HG02852 (cell line): ENCODE results near the gene CDC25A.
A peak's percentile ranks its signal among the peaks of the same experiment; 100 is the strongest.

Source experiments
- ATAC-seq: cut with Tn5 transposase; IDR thresholded peaks from one replicate; pipeline ENCODE4 v1.9.1; 2021; ENCODE audit warnings: mild to moderate bottlenecking, moderate library complexity; ENCODE audit not compliant: unreplicated experiment

The CDC25A gene

DNA sequence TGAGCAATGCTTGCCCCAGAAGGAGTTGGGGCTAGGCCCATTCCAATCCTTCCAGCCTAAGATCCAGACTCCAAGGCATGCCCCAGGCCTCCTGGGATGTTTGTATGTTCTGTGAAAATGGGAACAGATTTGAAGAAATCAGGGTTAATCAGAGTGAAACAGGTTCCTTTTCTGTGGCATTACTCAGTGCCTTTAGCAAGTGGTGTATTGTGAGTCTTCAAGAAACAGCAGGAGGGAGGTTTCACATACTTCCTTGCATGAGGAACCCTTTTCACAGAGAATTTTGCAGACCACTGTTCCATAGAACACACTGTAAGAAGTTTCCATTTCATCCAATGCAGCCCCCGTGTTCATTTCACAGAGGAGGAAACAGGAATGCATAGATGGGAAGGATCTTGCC, 8.4 kb upstream of the CDC25A start:
- no peak for ATAC-seq

DNA sequence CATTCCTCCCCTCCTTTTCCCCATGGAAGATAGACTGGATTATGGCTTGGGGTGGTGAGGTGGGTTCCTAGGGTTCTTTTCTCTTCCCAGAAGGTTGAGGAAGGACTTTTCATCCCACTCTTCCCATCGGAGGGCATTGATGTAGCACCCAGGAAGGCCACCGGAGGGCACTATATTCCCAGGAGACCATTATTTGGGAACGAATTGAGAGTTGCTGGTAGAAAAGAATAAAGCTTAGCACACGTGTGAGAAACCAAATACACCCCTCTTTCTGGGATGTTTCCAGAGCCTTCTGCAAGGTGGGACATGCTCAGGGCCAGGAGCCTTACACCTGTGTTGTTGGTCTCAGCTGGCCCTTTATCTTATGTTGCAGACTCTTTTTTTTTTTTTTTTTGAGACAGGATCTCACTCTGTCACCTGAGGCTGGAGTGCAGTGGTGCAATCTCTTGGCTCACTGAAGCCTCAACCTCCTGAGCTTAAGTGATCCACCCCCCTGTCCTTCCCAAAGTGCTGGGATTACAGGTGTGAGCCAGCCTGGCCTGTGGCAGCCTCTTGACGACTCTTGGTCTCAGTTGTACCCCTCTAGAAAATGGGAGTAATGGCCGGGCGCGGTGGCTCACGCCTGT, 6.3 kb upstream of the CDC25A start:
- ATAC-seq = no peak

GRCh38 chr3:48190911-48191310, 2.7 kb upstream of the CDC25A start:
- ATAC-seq = no peak

DNA sequence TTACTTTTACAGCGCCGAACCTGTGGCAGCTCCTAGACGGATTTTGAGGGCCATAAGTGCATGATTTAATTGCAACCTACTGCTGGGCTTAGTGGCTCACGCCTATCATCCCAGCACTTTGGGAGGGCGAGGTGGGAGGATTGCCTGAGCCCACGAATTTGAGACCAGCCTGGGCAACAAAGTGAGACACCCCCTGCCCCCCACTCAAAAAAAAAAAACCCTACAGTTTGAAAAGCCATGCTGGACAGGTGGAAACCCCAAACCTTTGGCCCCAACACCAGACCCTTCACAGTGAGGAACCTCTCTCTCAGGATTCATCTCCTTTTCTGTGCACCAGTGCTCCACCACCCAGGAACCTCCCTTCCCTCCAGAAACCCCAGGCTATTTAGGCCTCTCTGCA, 1.1 kb upstream of the CDC25A start:
- no peak for ATAC-seq

DNA sequence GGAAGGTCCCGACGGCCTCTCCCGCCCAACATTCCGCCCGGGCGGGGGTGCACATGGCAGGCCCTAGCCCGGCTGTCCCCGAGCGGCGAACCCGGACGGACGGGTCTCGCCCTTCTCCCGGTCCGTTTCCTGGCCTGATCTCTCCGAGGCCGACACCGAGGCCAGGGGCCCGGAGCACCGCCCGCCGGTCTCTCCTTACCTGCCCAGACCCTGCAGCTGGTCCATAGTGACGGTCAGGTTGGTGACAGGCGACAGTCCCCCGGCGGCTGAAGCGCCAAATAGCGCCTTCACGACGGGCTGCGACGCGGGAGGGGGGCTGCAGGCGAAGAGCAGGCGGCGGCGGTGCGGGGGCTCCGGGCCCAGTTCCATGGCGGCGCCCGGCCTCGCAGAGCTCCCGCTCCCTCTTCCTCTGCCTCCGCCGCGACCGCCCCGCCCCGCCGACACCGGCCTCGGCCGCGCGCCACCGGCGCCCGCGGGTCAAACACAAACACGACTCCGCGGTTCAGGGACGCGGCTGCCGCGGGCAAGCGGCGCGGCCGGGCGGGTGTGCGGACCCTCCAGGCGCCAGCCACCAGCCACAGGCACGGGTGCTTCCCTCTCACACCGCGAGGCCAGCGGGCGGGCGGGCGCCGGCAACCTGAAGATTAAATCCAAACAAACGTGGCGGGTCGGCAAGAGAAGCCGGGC, 495 bp downstream of the CDC25A start:
- ATAC-seq = peak; percentile 25

- no peak for ATAC-seq
These were observed 977 bp downstream of the CDC25A start for GRCh38 chr3:48187301-48187578.

- no peak for ATAC-seq
These were observed 1.5 kb downstream of the CDC25A start for GRCh38 chr3:48186631-48187300.

GRCh38 chr3:48185129-48185528, 3.1 kb downstream of the CDC25A start:
- ATAC-seq = no peak

GRCh38 chr3:48184299-48184698, 3.9 kb downstream of the CDC25A start:
- ATAC-seq = no peak

DNA sequence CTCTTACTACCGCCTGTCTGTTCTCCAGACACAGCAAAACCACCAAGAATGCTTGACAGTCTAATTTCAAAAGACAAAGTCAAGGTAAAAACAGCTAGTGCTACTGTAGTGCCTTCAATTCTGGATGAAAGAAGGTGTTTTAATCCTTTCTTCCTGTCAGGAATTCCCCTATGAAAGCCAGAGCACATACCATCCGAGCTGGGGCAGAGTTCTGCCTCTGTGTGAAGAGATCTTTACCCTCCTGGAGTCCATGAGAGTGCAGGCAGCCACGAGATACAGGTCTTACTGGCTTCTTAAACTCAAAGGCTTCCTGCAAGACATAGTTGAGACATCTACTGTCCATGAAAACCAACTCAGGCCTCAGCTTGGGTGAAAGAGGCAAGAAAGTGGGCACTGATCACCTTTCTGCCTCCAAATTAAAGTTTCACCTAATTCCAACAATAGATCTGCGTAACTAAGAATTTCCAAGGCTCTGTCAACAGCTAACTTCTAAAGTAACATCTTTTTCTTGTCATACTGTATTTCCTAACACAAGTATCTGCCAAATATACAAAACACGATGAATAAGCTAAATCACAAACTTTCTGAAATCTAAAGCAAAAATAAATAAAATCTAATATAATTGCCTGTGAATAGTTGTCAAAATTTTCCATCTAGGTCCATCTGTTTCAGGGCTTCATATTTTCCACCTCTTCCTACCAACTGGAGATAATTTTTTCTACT, 7.5 kb downstream of the CDC25A start:
- no peak for ATAC-seq

GRCh38 chr3:48180021-48180420, 8.2 kb downstream of the CDC25A start:
- no peak for ATAC-seq

DNA sequence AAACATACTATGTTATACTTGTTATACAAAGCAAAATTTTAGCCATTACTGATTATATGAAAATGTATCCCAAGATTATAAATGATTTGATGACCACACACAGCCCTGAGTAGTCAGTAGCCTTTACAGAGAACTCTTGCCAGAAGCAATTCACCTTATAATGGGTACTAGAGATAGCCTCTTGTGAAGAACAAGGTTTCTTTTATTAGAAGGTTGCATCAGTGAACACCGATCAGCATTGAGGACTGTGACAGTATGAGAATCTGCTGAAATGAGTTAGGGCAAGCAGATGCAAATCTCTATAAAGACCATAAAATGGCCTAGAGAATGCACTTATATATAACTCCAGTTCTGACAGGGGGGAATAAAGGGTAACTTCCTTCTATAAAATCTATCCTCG, 10.1 kb downstream of the CDC25A start:
- ATAC-seq = no peak

DNA sequence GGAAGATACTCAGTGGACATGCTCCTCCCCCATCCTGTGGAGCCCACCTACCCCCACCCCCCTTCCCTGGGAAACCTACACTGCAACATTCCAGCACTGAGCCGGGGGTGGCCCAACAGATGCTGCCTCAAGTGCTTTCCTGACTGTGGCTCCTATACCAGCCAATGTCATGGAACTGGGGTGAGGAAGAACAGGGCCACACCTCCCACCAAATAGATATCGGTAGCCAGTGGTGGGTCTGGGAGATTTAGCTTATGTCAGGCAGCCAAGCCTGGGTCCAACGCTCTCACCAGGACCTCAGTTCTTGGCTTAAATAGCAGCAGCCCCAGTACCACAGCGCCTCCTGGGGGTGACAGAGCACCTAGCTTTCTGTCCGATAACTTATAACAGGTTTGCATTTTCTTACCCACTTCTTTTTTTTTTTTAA, 30.3 kb downstream of the CDC25A start:
- no peak for ATAC-seq

GRCh38 chr3:48157202-48157840, 30.9 kb downstream of the CDC25A start:
- no peak for ATAC-seq

DNA sequence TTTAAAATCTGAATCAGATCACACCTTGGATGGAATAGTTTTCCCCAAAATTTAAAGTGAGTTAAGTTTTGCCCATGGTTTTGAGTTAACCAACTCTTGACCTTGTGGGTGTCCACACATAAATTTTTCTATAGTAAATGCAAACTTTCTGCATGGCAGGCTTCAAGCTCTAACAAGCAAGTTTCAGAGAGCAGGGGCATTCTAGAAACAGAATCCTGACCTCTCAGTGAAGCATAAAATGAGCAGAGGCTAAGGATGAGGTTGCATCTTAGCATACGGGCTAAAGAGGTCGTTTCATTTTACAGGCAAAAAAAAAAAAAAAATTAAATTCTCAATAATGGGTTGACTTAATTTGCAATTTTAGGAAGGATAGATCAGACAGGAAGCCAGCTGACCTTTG, 32.1 kb downstream of the CDC25A start:
- ATAC-seq = no peak

DNA sequence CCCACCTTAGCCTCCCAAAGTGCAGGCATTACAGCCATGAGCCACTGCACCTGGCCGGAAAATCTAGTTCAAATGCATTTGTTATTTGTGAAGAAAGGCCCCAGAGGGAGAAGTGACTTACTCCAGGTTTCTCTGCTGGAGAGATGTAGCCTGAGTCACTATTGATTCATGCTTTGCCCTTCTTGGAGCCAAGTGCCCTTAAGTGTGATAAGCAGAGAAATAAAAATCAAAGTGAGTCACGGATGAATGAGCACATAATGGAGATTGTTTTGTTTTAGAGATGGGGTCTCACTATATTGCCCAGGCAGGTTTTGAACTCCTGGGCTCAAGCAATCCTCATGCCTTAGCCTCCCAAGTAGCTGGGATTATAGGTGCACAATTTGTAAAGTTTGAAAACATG, 33.1 kb downstream of the CDC25A start:
- ATAC-seq = no peak

- no peak for ATAC-seq
These were observed 36.3 kb downstream of the CDC25A start for GRCh38 chr3:48151807-48152427.

DNA sequence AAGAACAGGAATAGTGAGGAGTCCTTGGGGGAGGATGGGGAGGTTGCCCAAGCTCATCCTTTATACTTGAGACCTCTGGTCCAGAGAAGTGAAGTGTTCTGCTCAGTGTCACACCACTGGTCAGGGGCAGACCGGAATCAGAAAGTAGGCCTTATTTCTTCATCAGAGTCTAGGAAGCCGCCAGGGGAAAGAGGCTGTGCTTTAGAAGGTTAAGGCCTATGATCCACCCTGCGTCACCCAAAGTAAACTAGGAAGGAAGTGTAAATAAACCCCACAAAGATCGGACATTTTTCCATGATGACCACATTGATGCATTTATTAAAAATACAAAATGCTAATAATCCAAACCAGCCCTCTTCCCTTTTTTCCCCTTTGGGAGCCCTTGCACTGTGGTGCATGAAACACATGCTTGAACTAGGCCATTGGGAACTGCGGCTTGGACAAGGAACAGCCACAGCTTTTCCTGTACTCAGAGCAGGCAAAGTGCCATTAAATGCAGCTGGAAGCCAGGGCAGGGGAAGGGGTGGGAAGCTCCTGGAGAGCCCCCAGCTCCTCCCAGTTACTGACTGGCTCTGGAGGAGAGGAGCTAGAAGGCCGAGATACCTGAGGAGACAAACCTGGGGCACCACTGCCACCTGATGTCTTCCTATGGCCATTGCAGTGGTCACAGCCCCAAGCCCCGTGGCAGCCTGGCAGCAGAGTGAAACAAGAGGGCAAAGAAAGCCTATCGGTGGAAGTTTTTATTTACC, 37.0 kb downstream of the CDC25A start:
- ATAC-seq = no peak

- ATAC-seq = no peak
These were observed 44.2 kb downstream of the CDC25A start for GRCh38 chr3:48143992-48144391.

DNA sequence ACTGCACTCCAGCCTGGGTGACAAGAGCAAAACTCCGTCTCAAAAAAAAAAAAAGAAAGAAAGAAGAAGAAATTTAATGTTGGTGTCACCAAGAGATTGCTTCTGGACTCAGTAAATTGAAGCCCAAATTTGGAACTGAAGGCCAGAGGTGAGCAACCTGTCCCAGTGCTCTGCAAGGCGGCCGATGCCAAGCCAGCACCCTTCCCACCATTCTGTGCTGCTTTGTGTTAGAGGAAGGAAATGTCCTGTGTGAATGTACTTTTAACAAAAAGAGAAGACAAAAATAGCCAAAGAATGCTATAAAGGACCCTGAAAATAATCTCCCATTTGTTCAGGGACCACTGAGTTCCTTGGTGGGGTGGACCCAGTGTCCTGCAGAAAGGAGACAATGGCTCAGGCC, 44.6 kb downstream of the CDC25A start:
- no peak for ATAC-seq
